Ascending aorta (tissue), 2 donors: ENCODE results near the gene PCLO. TPM values are rescaled to one million over a fixed set of nuclear protein-coding genes. Genes with fewer than 3 reads are reported as not detected.

Experiments
- DNase-seq, 2 donors: peaks; one replicate each; pipeline ENCODE4 v3.0.0-alpha.2; 2019; ENCODE audit warnings: low spot score in 2 of 2
- H3K27ac ChIP-seq, 2 donors: fragments of 200-600 bp; sonication (generic); one replicate each; pipeline ENCODE4 v1.5.1; 2016 to 2017; ENCODE audit warnings: mild to moderate bottlenecking in 1 of 2
- H3K27me3 ChIP-seq: fragments of 200-600 bp; sonication (generic); one replicate; pipeline ENCODE4 v1.5.1; 2017
- H3K36me3 ChIP-seq, 2 donors: fragments of 200-600 bp; sonication (generic); one replicate each; pipeline ENCODE4 v1.5.1; 2016
- H3K4me1 ChIP-seq, 2 donors: fragments of 200-600 bp; sonication (generic); one replicate each; pipeline ENCODE4 v1.5.1; 2016 to 2017; ENCODE audit warnings: mild to moderate bottlenecking in 1 of 2
- H3K4me3 ChIP-seq, 2 donors: fragments of 200-600 bp; sonication (generic); one replicate each; pipeline ENCODE4 v1.5.1; 2016 to 2017; ENCODE audit warnings: mild to moderate bottlenecking in 1 of 2
- H3K9me3 ChIP-seq, 2 donors: fragments of 200-600 bp; sonication (generic); one replicate each; pipeline ENCODE4 v1.5.1; 2016
- CTCF ChIP-seq, 3 experiments: fragments of 200-600 bp in 2 of 3; fragments of 450-650 bp in 1 of 3; sonication (generic) in 2 of 3; IDR thresholded peaks; one replicate each; pipeline ENCODE4 v1.5.1; 2016 to 2019; ENCODE audit warnings: antibody characterized with exemption in 3 of 3, mild to moderate bottlenecking in 1 of 3, moderate library complexity in 1 of 3
- intact Hi-C: fragments of 100-400 bp; cut with DNase I; formaldehyde crosslinking; loops from one replicate; pipeline ENCODE4 v1.15.1; 2023
- total RNA-seq: library from RNA; depleted of rRNA; stranded (reverse); fragments of >200 nt; gene quantifications from one replicate; pipeline ENCODE4 v1.1.0, GENCODE V29; 2016

PCLO gene
- total RNA-seq, 1 donor from 2014 or later, result 0.11 TPM

GRCh38 chr7:82886324-82886723 lies 276.4 kb downstream of the PCLO start:
- no peak for TF ChIP-seq CTCF (IDR thresholded peaks at IDR 0.05)

GRCh38 chr7:82865856-82866255 lies 296.8 kb downstream of the PCLO start:
- Histone ChIP-seq H3K4me1 (no peaks in the 10 kb centered on the region), H3K4me3 (no peak overlapping the region), H3K36me3 (no peaks in the 10 kb centered on the region), H3K27ac (no peak overlapping the region), H3K27me3 (no peaks in the 10 kb centered on the region), H3K9me3 (no peaks in the 10 kb centered on the region)
- intact Hi-C loops, result no loop called here
- no peak for TF ChIP-seq CTCF (IDR thresholded peaks at IDR 0.05)
- no peak for DNase-seq

More at GRCh38 chr7:82886324-82886723, 276.4 kb downstream of the PCLO start:
- intact Hi-C loops, result no loop called here
- Histone ChIP-seq H3K9me3 (no peaks in the 10 kb centered on the region), H3K36me3 (no peaks in the 10 kb centered on the region), H3K4me3 (no peak overlapping the region), H3K27me3 (no peaks in the 10 kb centered on the region), H3K4me1 (no peaks in the 10 kb centered on the region), H3K27ac (no peak overlapping the region)
- DNase-seq, result no peak

- H3K36me3 ChIP-seq, result no peaks in the 10 kb centered on the region
- intact Hi-C loops, result loop anchor here (10.0 kb wide), 1 partner anchor 56 kb away; no protein-coding TSS in a partner anchor
- H3K4me3 ChIP-seq, result no peak overlapping the region
- DNase-seq, result no peak
- no peaks in the 10 kb centered on the region for H3K27me3 ChIP-seq
- no peaks in the 10 kb centered on the region for H3K4me1 ChIP-seq
- TF ChIP-seq CTCF (IDR thresholded peaks at IDR 0.05), result no peak
- H3K27ac ChIP-seq, result no peak overlapping the region
- H3K9me3 ChIP-seq, result no peaks in the 10 kb centered on the region
These were observed 303.4 kb downstream of the PCLO start for GRCh38 chr7:82859106-82859850.

GRCh38 chr7:82851121-82851520 lies 311.6 kb downstream of the PCLO start:
- Histone ChIP-seq H3K4me1 (no peaks in the 10 kb centered on the region), H3K4me3 (no peak overlapping the region), H3K36me3 (no peaks in the 10 kb centered on the region), H3K27me3 (no peaks in the 10 kb centered on the region), H3K9me3 (no peaks in the 10 kb centered on the region), H3K27ac (no peak overlapping the region)
- TF ChIP-seq CTCF (IDR thresholded peaks at IDR 0.05), result no peak
- DNase-seq, result no peak
- intact Hi-C loops, result loop anchor here (10.0 kb wide), 1 partner anchor 64 kb away; no protein-coding TSS in a partner anchor

GRCh38 chr7:82841828-82842227 lies 320.9 kb downstream of the PCLO start:
- DNase-seq, result no peak
- Histone ChIP-seq H3K36me3 (no peaks in the 10 kb centered on the region), H3K9me3 (no peaks in the 10 kb centered on the region), H3K4me1 (no peaks in the 10 kb centered on the region), H3K27ac (no peak overlapping the region), H3K27me3 (no peaks in the 10 kb centered on the region), H3K4me3 (no peak overlapping the region)
- TF ChIP-seq CTCF (IDR thresholded peaks at IDR 0.05), result no peak
- intact Hi-C loops, result no loop called here
